ENCODE results near the gene ANKRD33.

ANKRD33 gene

GRCh38 chr12:51932218-51933076 is 44.5 kb downstream of the ANKRD33 start:
- H3K4me3 ChIP-seq (ENCODE audit: low read depth, low read length): no peak overlapping the region
- TF ChIP-seq CTCF (IDR thresholded peaks at IDR 0.05; ENCODE audit: low read depth, low read length): no peak

GRCh38 chr12:51934080-51934479 is 46.2 kb downstream of the ANKRD33 start:
- TF ChIP-seq CTCF (IDR thresholded peaks at IDR 0.05; ENCODE audit: low read depth, low read length): no peak

DNA sequence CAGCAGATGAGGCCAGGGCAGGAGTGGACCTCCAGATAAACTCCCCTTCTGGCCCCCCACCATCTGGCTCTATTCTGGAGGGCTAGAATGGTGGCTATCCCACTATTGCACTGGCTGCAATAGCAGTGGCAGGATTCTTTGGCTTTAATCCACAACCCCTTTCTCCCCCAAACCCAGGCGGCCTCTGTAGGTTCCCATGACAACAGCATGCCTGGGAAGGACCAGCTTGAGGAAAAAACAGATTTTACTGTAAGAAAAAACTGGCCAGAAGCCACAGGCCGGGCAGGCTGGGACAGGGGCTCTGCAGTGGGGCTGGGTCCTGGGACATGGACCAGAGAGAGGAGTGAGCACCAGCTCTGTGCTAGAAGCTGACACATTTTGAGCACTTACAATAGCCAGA is 50.0 kb downstream of the ANKRD33 start:
- H3K4me3 ChIP-seq (ENCODE audit: low read depth, low read length): no peak overlapping the region
- no peak for TF ChIP-seq CTCF (IDR thresholded peaks at IDR 0.05; ENCODE audit: low read depth, low read length)

More at GRCh38 chr12:51934080-51934479, 46.2 kb downstream of the ANKRD33 start:
- no peak overlapping the region for H3K4me3 ChIP-seq (ENCODE audit: low read depth, low read length)

GRCh38 chr12:51938726-51939125 is 50.8 kb downstream of the ANKRD33 start:
- no peak overlapping the region for H3K4me3 ChIP-seq (ENCODE audit: low read depth, low read length)
- TF ChIP-seq CTCF (IDR thresholded peaks at IDR 0.05; ENCODE audit: low read depth, low read length): no peak

DNA sequence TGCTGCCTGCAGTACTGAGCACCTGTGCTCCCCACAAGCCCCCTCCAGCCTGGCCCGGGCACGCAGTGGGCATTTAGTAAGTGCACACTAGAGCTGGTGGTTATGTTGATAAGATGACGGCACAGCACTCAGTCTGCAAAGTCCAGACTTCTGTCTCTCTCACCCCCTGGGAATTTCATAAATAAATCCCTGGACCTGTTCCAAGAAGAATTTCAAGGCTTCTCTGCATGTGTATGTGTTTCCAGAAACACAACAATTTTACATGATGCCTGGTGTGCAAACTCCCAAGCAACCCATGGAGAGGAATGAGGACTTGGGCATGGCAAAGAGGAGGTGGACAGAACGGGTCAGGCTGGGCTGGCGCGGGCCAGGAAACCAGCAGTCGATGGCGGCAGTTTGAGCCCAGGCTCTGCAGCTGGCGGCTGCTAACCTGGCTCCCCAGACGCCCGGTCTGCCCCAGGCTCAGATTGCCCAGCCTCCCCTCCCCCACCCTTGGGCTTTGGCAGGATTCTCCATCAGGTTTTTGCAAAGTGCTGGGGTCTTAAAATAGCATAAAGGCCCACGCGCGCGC is 53.2 kb downstream of the ANKRD33 start:
- TF ChIP-seq CTCF (IDR thresholded peaks at IDR 0.05; ENCODE audit: low read depth, low read length): no peak
- H3K4me3 ChIP-seq (ENCODE audit: low read depth, low read length): no peak overlapping the region
